K562 (cell line): ENCODE measurements around the gene GRXCR1. TPM values are rescaled to one million over a fixed set of nuclear protein-coding genes. Genes with fewer than 3 reads are reported as not detected.

Experiments
- ATAC-seq: fragments of 200-7000 bp; cut with Tn5 transposase; 3 replicates; pipeline ENCODE4 v1.9.1; 2020; ENCODE audit warnings: moderate library complexity
- BruUV-seq: library from RNA; stranded (reverse); fragments of 400-500 nt; replicated peaks from 2 replicates; lab custom pipeline; 2021; lab: Mats Ljungman, UMichigan
- CTCF ChIA-PET: fragments of 300-600 bp; formaldehyde crosslinking; extraction: SDS; loops from one replicate; lab custom pipeline; 2021; ENCODE audit warnings: low intra/inter-chr PET ratio; lab: Yijun Ruan, JAX
- POLR2A ChIA-PET: fragments of 300-600, 350-650 bp; sonication (Branson Sonifier 250); formaldehyde crosslinking; extraction: SDS; loops from one replicate; lab custom pipeline; 2021; ENCODE audit warnings: antibody characterized with exemption, inconsistent platforms; lab: Yijun Ruan, JAX
- DNase-seq, 4 experiments: peaks; one replicate each; pipeline versions ENCODE4 v3.0.0 to v3.0.0-alpha.2; 2011 to 2018; ENCODE audit warnings: low spot score in 3 of 4, mixed read lengths in 3 of 4; ENCODE audit errors: extremely low read depth in 1 of 4
- FAIRE-seq: peaks from 2 replicates; lab custom pipeline; 2011; peaks lifted over from hg19 to GRCh38; lab: Jason Lieb, UNC
- H2AFZ ChIP-seq: 2 replicates; pipeline ENCODE4 v1.6.0; 2011; ENCODE audit warnings: low read depth, low read length, control low read depth, inconsistent platforms
- H3K27ac ChIP-seq: fragments of 200-600 bp; 3 replicates; pipeline ENCODE4 v1.8.0; 2011; ENCODE audit warnings: low read depth, mild to moderate bottlenecking, control low read depth, inconsistent platforms, low read length, moderate library complexity, mixed read lengths; ENCODE audit errors: extremely low read depth
- H3K27me3 ChIP-seq, 2 experiments: fragments of 300-600 bp in 1 of 2; 2 replicates in 1 of 2; 3 replicates in 1 of 2; pipeline versions ENCODE4 v1.6.0 to v1.8.0; 2011; ENCODE audit warnings: inconsistent platforms in 2 of 2, low read length in 2 of 2, mild to moderate bottlenecking in 1 of 2, mixed read lengths in 1 of 2, moderate library complexity in 1 of 2; ENCODE audit not compliant: control insufficient read depth in 2 of 2, insufficient read depth in 2 of 2
- H3K36me3 ChIP-seq: fragments of 300-600 bp; 3 replicates; pipeline ENCODE4 v1.8.0; 2011; ENCODE audit warnings: mild to moderate bottlenecking, low read length, inconsistent platforms; ENCODE audit not compliant: control insufficient read depth, insufficient read depth
- H3K4me1 ChIP-seq, 2 experiments: fragments of 200-600 bp in 1 of 2; replicated peaks in 1 of 2; 2 replicates in 1 of 2; 3 replicates in 1 of 2; pipeline versions ENCODE4 v1.5.1 to v1.8.0; 2011; ENCODE audit warnings: inconsistent platforms in 2 of 2, low read length in 2 of 2, mild to moderate bottlenecking in 1 of 2, mixed read lengths in 1 of 2, moderate library complexity in 1 of 2; ENCODE audit not compliant: control insufficient read depth in 2 of 2, insufficient read depth in 2 of 2
- H3K4me2 ChIP-seq: 2 replicates; pipeline ENCODE4 v1.6.1; 2011; ENCODE audit warnings: low read length, control low read depth, inconsistent platforms, mixed read lengths; ENCODE audit not compliant: insufficient read depth
- H3K4me3 ChIP-seq: fragments of 200-600 bp; sonication (generic), shearing (Covaris generic); 2 replicates; pipeline ENCODE4 v1.5.1; 2016; ENCODE audit warnings: control low read depth, inconsistent platforms
- H3K79me2 ChIP-seq: fragments of 200-600 bp; 3 replicates; pipeline ENCODE4 v1.8.0; 2011; ENCODE audit warnings: low read length, inconsistent platforms; ENCODE audit not compliant: control insufficient read depth, insufficient read depth
- H3K9ac ChIP-seq, 2 experiments: 2 replicates each; pipeline versions ENCODE4 v1.6.0 to v1.6.1; 2011; ENCODE audit warnings: low read depth in 2 of 2, low read length in 2 of 2, control low read depth in 1 of 2, inconsistent platforms in 1 of 2, mild to moderate bottlenecking in 1 of 2, mixed read lengths in 1 of 2; ENCODE audit not compliant: insufficient read depth in 1 of 2
- H3K9me1 ChIP-seq: one replicate; pipeline ENCODE4 v1.6.0; 2011; ENCODE audit warnings: inconsistent platforms, mild to moderate bottlenecking, low read length, moderate library complexity; ENCODE audit not compliant: control insufficient read depth, insufficient read depth
- H3K9me3 ChIP-seq: replicated peaks from 2 replicates; pipeline ENCODE4 v1.5.1; 2011; ENCODE audit warnings: low read depth, low read length, inconsistent platforms; ENCODE audit not compliant: control insufficient read depth, insufficient read depth
- H4K20me1 ChIP-seq: replicated peaks from 2 replicates; pipeline ENCODE4 v1.6.1; 2011; ENCODE audit warnings: low read length, inconsistent platforms, mixed read lengths; ENCODE audit not compliant: control insufficient read depth, insufficient read depth
- UBTF ChIP-seq, 2 experiments: IDR thresholded peaks; 2 replicates each; pipeline ENCODE4 v1.6.1; 2012; ENCODE audit warnings: improper control_type of control experiment in 2 of 2, low read depth in 2 of 2, low read length in 2 of 2, borderline replicate concordance in 1 of 2
- ZC3H11A ChIP-seq: IDR thresholded peaks from 2 replicates; pipeline ENCODE4 v1.6.1; 2012; ENCODE audit warnings: low read depth, low read length, improper control_type of control experiment
- ZNF57 ChIP-seq: fragments of 450-650 bp; formaldehyde crosslinking; IDR thresholded peaks from 2 replicates; pipeline ENCODE4 v1.4.0; 2020; ENCODE audit warnings: mild to moderate bottlenecking, moderate library complexity
- ZNF644 ChIP-seq: fragments of 200-800 bp; sonication (Bioruptor generic); IDR thresholded peaks from 2 replicates; pipeline ENCODE4 v1.6.1; 2016; ENCODE audit warnings: low read depth, missing genetic modification characterization, missing compliant biosample characterization
- WGBS: fragments of 100-300 bp; shearing (Covaris generic); methylation state at CpG from one replicate; pipeline ENCODE4 v1.1.6; 2016; ENCODE audit warnings: low coverage, mixed read lengths; ENCODE audit not compliant: insufficient coverage; ENCODE audit errors: missing lambda C conversion rate; 5-methylcytosine and 5-hydroxymethylcytosine counted together
- in situ Hi-C: fragments of 300-500 bp; cut with MboI; formaldehyde crosslinking; loops from 4 replicates; pipeline ENCODE4 v1.15.0; 2018; ENCODE audit warnings: inconsistent platforms, mixed read lengths
- intact Hi-C: fragments of 100-400 bp; cut with micrococcal nuclease; formaldehyde crosslinking; loops from 2 replicates; pipeline ENCODE4 v1.14.2; 2022
- polyA plus RNA-seq, 8 experiments: library from polyadenylated mRNA; depleted of rRNA in 4 of 8; stranded (reverse) in 5 of 8; unstranded in 3 of 8; fragments of >200 nt; fragmentation: Nextera tagmentation in 2 of 8; fragmentation: Illumina TruSeq in 1 of 8; extraction: Ambion mirVana in 2 of 8; extraction: Trizol in 1 of 8; gene quantifications; 2 replicates each; pipeline versions ENCODE4 v1.2.1 to v1.2.3, GENCODE V29; 2011 to 2014; ENCODE audit warnings: inconsistent platforms in 1 of 8, missing spikeins in 1 of 8
- total RNA-seq, 7 experiments: library from RNA; depleted of rRNA in 6 of 7; stranded (reverse); fragments of >200 nt in 6 of 7; fragmentation: Illumina TruSeq in 2 of 7; extraction: Trizol in 2 of 7; gene quantifications; 2 replicates each; pipeline versions ENCODE4 v1.2.1 to v1.2.3, GENCODE V29; 2011 to 2021; ENCODE audit warnings: low replicate concordance in 1 of 7
- TF ChIP-seq, protein P1 (sequence below): fragments of 250-450 bp; sonication (Bioruptor Pico); IDR thresholded peaks from 2 replicates; pipeline ENCODE4 v1.4.0; 2020
- TF ChIP-seq, protein P2 (sequence below): sonication (generic); formaldehyde crosslinking; IDR thresholded peaks from 2 replicates; pipeline ENCODE4 v1.8.0; 2023; ENCODE audit warnings: missing genetic modification reagents, mild to moderate bottlenecking, borderline replicate concordance

The GRXCR1 gene
- total and polyA plus RNA-seq, 9 of the 15 experiments (the other 6 are each of a cell fraction or from before 2014, with no cell fraction given), result not detected

DNA sequence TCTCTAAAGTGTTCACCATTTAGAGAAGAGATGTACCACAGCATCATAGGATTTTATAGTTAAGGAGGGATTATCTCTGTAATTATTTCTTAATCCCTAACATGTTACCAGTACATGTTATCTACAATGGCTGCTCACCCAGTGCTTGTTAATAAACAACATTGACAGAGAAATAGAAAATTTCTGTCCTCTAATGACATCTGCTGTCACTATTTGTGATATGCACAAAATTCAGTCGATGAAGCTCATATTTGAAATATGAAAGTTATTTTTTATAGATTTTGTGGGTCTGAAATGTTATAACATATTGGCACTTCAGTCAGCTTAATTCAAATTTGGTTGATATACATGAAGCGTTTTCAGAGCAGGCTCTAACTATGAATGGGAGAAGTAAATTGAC is 48.8 kb upstream of the GRXCR1 start:
- H3K4me1 ChIP-seq, result no peaks in the 10 kb centered on the region
- ChIA-PET POLR2A (no interaction called here), CTCF (no interaction called here)
- H4K20me1 ChIP-seq, result no peaks in the 10 kb centered on the region
- in situ Hi-C loops, result no loop called here
- ATAC-seq, result no peak
- BruUV-seq, result no TSS peak
- 0% methylated on average over 2 of the region's 2 CpGs for WGBS
- H3K9me3 ChIP-seq, result no peaks in the 10 kb centered on the region
- H3K79me2 ChIP-seq, result no peaks in the 10 kb centered on the region
- H3K27me3 ChIP-seq, result no peaks in the 10 kb centered on the region
- intact Hi-C loops, result no loop called here
- H3K27ac ChIP-seq, result no peak overlapping the region
- FAIRE-seq, result no peak
- H2AFZ ChIP-seq, result no peak overlapping the region
- H3K9ac ChIP-seq, result no peak overlapping the region
- no peak overlapping the region for H3K4me2 ChIP-seq
- no peaks in the 10 kb centered on the region for H3K9me1 ChIP-seq
- H3K36me3 ChIP-seq, result no peaks in the 10 kb centered on the region
- no peak for DNase-seq
- H3K4me3 ChIP-seq, result no peak overlapping the region
- TF ChIP-seq, protein P1, sequence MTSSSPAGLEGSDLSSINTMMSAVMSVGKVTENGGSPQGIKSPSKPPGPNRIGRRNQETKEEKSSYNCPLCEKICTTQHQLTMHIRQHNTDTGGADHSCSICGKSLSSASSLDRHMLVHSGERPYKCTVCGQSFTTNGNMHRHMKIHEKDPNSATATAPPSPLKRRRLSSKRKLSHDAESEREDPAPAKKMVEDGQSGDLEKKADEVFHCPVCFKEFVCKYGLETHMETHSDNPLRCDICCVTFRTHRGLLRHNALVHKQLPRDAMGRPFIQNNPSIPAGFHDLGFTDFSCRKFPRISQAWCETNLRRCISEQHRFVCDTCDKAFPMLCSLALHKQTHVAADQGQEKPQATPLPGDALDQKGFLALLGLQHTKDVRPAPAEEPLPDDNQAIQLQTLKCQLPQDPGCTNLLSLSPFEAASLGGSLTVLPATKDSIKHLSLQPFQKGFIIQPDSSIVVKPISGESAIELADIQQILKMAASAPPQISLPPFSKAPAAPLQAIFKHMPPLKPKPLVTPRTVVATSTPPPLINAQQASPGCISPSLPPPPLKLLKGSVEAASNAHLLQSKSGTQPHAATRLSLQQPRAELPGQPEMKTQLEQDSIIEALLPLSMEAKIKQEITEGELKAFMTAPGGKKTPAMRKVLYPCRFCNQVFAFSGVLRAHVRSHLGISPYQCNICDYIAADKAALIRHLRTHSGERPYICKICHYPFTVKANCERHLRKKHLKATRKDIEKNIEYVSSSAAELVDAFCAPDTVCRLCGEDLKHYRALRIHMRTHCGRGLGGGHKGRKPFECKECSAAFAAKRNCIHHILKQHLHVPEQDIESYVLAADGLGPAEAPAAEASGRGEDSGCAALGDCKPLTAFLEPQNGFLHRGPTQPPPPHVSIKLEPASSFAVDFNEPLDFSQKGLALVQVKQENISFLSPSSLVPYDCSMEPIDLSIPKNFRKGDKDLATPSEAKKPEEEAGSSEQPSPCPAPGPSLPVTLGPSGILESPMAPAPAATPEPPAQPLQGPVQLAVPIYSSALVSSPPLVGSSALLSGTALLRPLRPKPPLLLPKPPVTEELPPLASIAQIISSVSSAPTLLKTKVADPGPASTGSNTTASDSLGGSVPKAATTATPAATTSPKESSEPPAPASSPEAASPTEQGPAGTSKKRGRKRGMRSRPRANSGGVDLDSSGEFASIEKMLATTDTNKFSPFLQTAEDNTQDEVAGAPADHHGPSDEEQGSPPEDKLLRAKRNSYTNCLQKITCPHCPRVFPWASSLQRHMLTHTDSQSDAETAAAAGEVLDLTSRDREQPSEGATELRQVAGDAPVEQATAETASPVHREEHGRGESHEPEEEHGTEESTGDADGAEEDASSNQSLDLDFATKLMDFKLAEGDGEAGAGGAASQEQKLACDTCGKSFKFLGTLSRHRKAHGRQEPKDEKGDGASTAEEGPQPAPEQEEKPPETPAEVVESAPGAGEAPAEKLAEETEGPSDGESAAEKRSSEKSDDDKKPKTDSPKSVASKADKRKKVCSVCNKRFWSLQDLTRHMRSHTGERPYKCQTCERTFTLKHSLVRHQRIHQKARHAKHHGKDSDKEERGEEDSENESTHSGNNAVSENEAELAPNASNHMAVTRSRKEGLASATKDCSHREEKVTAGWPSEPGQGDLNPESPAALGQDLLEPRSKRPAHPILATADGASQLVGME (CRISPR knock-in tag), result no peak
- TF ChIP-seq, protein P2, sequence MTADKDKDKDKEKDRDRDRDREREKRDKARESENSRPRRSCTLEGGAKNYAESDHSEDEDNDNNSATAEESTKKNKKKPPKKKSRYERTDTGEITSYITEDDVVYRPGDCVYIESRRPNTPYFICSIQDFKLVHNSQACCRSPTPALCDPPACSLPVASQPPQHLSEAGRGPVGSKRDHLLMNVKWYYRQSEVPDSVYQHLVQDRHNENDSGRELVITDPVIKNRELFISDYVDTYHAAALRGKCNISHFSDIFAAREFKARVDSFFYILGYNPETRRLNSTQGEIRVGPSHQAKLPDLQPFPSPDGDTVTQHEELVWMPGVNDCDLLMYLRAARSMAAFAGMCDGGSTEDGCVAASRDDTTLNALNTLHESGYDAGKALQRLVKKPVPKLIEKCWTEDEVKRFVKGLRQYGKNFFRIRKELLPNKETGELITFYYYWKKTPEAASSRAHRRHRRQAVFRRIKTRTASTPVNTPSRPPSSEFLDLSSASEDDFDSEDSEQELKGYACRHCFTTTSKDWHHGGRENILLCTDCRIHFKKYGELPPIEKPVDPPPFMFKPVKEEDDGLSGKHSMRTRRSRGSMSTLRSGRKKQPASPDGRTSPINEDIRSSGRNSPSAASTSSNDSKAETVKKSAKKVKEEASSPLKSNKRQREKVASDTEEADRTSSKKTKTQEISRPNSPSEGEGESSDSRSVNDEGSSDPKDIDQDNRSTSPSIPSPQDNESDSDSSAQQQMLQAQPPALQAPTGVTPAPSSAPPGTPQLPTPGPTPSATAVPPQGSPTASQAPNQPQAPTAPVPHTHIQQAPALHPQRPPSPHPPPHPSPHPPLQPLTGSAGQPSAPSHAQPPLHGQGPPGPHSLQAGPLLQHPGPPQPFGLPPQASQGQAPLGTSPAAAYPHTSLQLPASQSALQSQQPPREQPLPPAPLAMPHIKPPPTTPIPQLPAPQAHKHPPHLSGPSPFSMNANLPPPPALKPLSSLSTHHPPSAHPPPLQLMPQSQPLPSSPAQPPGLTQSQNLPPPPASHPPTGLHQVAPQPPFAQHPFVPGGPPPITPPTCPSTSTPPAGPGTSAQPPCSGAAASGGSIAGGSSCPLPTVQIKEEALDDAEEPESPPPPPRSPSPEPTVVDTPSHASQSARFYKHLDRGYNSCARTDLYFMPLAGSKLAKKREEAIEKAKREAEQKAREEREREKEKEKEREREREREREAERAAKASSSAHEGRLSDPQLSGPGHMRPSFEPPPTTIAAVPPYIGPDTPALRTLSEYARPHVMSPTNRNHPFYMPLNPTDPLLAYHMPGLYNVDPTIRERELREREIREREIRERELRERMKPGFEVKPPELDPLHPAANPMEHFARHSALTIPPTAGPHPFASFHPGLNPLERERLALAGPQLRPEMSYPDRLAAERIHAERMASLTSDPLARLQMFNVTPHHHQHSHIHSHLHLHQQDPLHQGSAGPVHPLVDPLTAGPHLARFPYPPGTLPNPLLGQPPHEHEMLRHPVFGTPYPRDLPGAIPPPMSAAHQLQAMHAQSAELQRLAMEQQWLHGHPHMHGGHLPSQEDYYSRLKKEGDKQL (CRISPR knock-in tag), result no peak
- TF ChIP-seq ZNF57 (no peak), ZNF644 (no peak), ZC3H11A (no peak), UBTF (IDR thresholded peaks at IDR 0.05; ENCODE audit: borderline replicate concordance in 1 of 2, low read depth in 2 of 2, low read length in 2 of 2) (no peak)
